K562 (cell line): ENCODE measurements around the gene LRFN2. TPM values are rescaled to one million over a fixed set of nuclear protein-coding genes. Genes with fewer than 3 reads are reported as not detected.

ENCODE experiments used
- ATAC-seq: fragments of 200-7000 bp; cut with Tn5 transposase; 3 replicates; pipeline ENCODE4 v1.9.1; 2020; ENCODE audit warnings: moderate library complexity
- BruUV-seq: library from RNA; stranded (reverse); fragments of 400-500 nt; replicated peaks from 2 replicates; lab custom pipeline; 2021; lab: Mats Ljungman, UMichigan
- CTCF ChIA-PET: fragments of 300-600 bp; formaldehyde crosslinking; extraction: SDS; loops from one replicate; lab custom pipeline; 2021; ENCODE audit warnings: low intra/inter-chr PET ratio; lab: Yijun Ruan, JAX
- POLR2A ChIA-PET: fragments of 300-600, 350-650 bp; sonication (Branson Sonifier 250); formaldehyde crosslinking; extraction: SDS; loops from one replicate; lab custom pipeline; 2021; ENCODE audit warnings: antibody characterized with exemption, inconsistent platforms; lab: Yijun Ruan, JAX
- DNase-seq, 4 experiments: peaks; one replicate each; pipeline versions ENCODE4 v3.0.0 to v3.0.0-alpha.2; 2011 to 2018; ENCODE audit warnings: low spot score in 3 of 4, mixed read lengths in 3 of 4; ENCODE audit errors: extremely low read depth in 1 of 4
- FAIRE-seq: peaks from 2 replicates; lab custom pipeline; 2011; peaks lifted over from hg19 to GRCh38; lab: Jason Lieb, UNC
- H2AFZ ChIP-seq: 2 replicates; pipeline ENCODE4 v1.6.0; 2011; ENCODE audit warnings: low read depth, low read length, control low read depth, inconsistent platforms
- H3K27ac ChIP-seq: fragments of 200-600 bp; 3 replicates; pipeline ENCODE4 v1.8.0; 2011; ENCODE audit warnings: low read depth, mild to moderate bottlenecking, control low read depth, inconsistent platforms, low read length, moderate library complexity, mixed read lengths; ENCODE audit errors: extremely low read depth
- H3K27me3 ChIP-seq, 2 experiments: fragments of 300-600 bp in 1 of 2; 2 replicates in 1 of 2; 3 replicates in 1 of 2; pipeline versions ENCODE4 v1.6.0 to v1.8.0; 2011; ENCODE audit warnings: inconsistent platforms in 2 of 2, low read length in 2 of 2, mild to moderate bottlenecking in 1 of 2, mixed read lengths in 1 of 2, moderate library complexity in 1 of 2; ENCODE audit not compliant: control insufficient read depth in 2 of 2, insufficient read depth in 2 of 2
- H3K36me3 ChIP-seq: fragments of 300-600 bp; 3 replicates; pipeline ENCODE4 v1.8.0; 2011; ENCODE audit warnings: mild to moderate bottlenecking, low read length, inconsistent platforms; ENCODE audit not compliant: control insufficient read depth, insufficient read depth
- H3K4me1 ChIP-seq, 2 experiments: fragments of 200-600 bp in 1 of 2; replicated peaks in 1 of 2; 2 replicates in 1 of 2; 3 replicates in 1 of 2; pipeline versions ENCODE4 v1.5.1 to v1.8.0; 2011; ENCODE audit warnings: inconsistent platforms in 2 of 2, low read length in 2 of 2, mild to moderate bottlenecking in 1 of 2, mixed read lengths in 1 of 2, moderate library complexity in 1 of 2; ENCODE audit not compliant: control insufficient read depth in 2 of 2, insufficient read depth in 2 of 2
- H3K4me2 ChIP-seq: 2 replicates; pipeline ENCODE4 v1.6.1; 2011; ENCODE audit warnings: low read length, control low read depth, inconsistent platforms, mixed read lengths; ENCODE audit not compliant: insufficient read depth
- H3K4me3 ChIP-seq: fragments of 200-600 bp; sonication (generic), shearing (Covaris generic); 2 replicates; pipeline ENCODE4 v1.5.1; 2016; ENCODE audit warnings: control low read depth, inconsistent platforms
- H3K79me2 ChIP-seq: fragments of 200-600 bp; 3 replicates; pipeline ENCODE4 v1.8.0; 2011; ENCODE audit warnings: low read length, inconsistent platforms; ENCODE audit not compliant: control insufficient read depth, insufficient read depth
- H3K9ac ChIP-seq, 2 experiments: 2 replicates each; pipeline versions ENCODE4 v1.6.0 to v1.6.1; 2011; ENCODE audit warnings: low read depth in 2 of 2, low read length in 2 of 2, control low read depth in 1 of 2, inconsistent platforms in 1 of 2, mild to moderate bottlenecking in 1 of 2, mixed read lengths in 1 of 2; ENCODE audit not compliant: insufficient read depth in 1 of 2
- H3K9me1 ChIP-seq: one replicate; pipeline ENCODE4 v1.6.0; 2011; ENCODE audit warnings: inconsistent platforms, mild to moderate bottlenecking, low read length, moderate library complexity; ENCODE audit not compliant: control insufficient read depth, insufficient read depth
- H3K9me3 ChIP-seq: replicated peaks from 2 replicates; pipeline ENCODE4 v1.5.1; 2011; ENCODE audit warnings: low read depth, low read length, inconsistent platforms; ENCODE audit not compliant: control insufficient read depth, insufficient read depth
- H4K20me1 ChIP-seq: replicated peaks from 2 replicates; pipeline ENCODE4 v1.6.1; 2011; ENCODE audit warnings: low read length, inconsistent platforms, mixed read lengths; ENCODE audit not compliant: control insufficient read depth, insufficient read depth
- BCOR ChIP-seq: fragments of 450-650 bp; IDR thresholded peaks from 2 replicates; pipeline ENCODE4 v1.6.1; 2016
- ESRRB ChIP-seq: fragments of 250-450 bp; sonication (Bioruptor Pico); IDR thresholded peaks from 2 replicates; pipeline ENCODE4 v1.5.0; 2020; ENCODE audit warnings: mild to moderate bottlenecking, moderate library complexity, borderline replicate concordance
- PBX2 ChIP-seq, 2 experiments: IDR thresholded peaks in 1 of 2; conservative IDR thresholded peaks in 1 of 2; 2 replicates each; pipeline ENCODE4 v1.6.1; 2016; ENCODE audit warnings: low read depth in 2 of 2, mild to moderate bottlenecking in 1 of 2, missing compliant biosample characterization in 1 of 2, missing genetic modification characterization in 1 of 2, moderate library complexity in 1 of 2
- PPARD ChIP-seq: fragments of 250-450 bp; sonication (Bioruptor Pico); IDR thresholded peaks from 2 replicates; pipeline ENCODE4 v1.8.0; 2022; ENCODE audit warnings: inconsistent platforms, mild to moderate bottlenecking, moderate library complexity
- RBM25 ChIP-seq: fragments of 200-400 bp; formaldehyde crosslinking; IDR thresholded peaks from 2 replicates; pipeline ENCODE4 v1.6.1; 2018; ENCODE audit warnings: low read length, low read depth, moderate library complexity; ENCODE audit not compliant: severe bottlenecking
- ZC3H8 ChIP-seq: fragments of 450-650 bp; IDR thresholded peaks from 2 replicates; pipeline ENCODE4 v1.6.1; 2017
- ZFP36 ChIP-seq: fragments of 150-350 bp; IDR thresholded peaks from 2 replicates; pipeline ENCODE4 v1.6.1; 2018; ENCODE audit warnings: low read length, low read depth; ENCODE audit not compliant: partially characterized antibody
- WGBS: fragments of 100-300 bp; shearing (Covaris generic); methylation state at CpG from one replicate; pipeline ENCODE4 v1.1.6; 2016; ENCODE audit warnings: low coverage, mixed read lengths; ENCODE audit not compliant: insufficient coverage; ENCODE audit errors: missing lambda C conversion rate; 5-methylcytosine and 5-hydroxymethylcytosine counted together
- in situ Hi-C: fragments of 300-500 bp; cut with MboI; formaldehyde crosslinking; loops from 4 replicates; pipeline ENCODE4 v1.15.0; 2018; ENCODE audit warnings: inconsistent platforms, mixed read lengths
- intact Hi-C: fragments of 100-400 bp; cut with micrococcal nuclease; formaldehyde crosslinking; loops from 2 replicates; pipeline ENCODE4 v1.14.2; 2022
- polyA plus RNA-seq, 8 experiments: library from polyadenylated mRNA; depleted of rRNA in 4 of 8; stranded (reverse) in 5 of 8; unstranded in 3 of 8; fragments of >200 nt; fragmentation: Nextera tagmentation in 2 of 8; fragmentation: Illumina TruSeq in 1 of 8; extraction: Ambion mirVana in 2 of 8; extraction: Trizol in 1 of 8; gene quantifications; 2 replicates each; pipeline versions ENCODE4 v1.2.1 to v1.2.3, GENCODE V29; 2011 to 2014; ENCODE audit warnings: inconsistent platforms in 1 of 8, missing spikeins in 1 of 8
- total RNA-seq, 7 experiments: library from RNA; depleted of rRNA in 6 of 7; stranded (reverse); fragments of >200 nt in 6 of 7; fragmentation: Illumina TruSeq in 2 of 7; extraction: Trizol in 2 of 7; gene quantifications; 2 replicates each; pipeline versions ENCODE4 v1.2.1 to v1.2.3, GENCODE V29; 2011 to 2021; ENCODE audit warnings: low replicate concordance in 1 of 7
- TF ChIP-seq, protein P1 (sequence below): fragments of 250-450 bp; sonication (Bioruptor Pico); IDR thresholded peaks from 2 replicates; pipeline ENCODE4 v1.5.0; 2021
- TF ChIP-seq, protein P2 (sequence below), 2 experiments: fragments of 200-800 bp in 1 of 2; sonication (Bioruptor generic) in 1 of 2; sonication (generic) in 1 of 2; formaldehyde crosslinking in 1 of 2; IDR thresholded peaks in 1 of 2; conservative IDR thresholded peaks in 1 of 2; 2 replicates each; pipeline versions ENCODE4 v1.5.0 to v1.6.1; 2016 to 2020; ENCODE audit warnings: missing compliant biosample characterization in 1 of 2, missing genetic modification characterization in 1 of 2, missing genetic modification reagents in 1 of 2

The LRFN2 gene
- total and polyA plus RNA-seq, 9 of the 15 experiments (the other 6 are each of a cell fraction or from before 2014, with no cell fraction given), result not detected

DNA sequence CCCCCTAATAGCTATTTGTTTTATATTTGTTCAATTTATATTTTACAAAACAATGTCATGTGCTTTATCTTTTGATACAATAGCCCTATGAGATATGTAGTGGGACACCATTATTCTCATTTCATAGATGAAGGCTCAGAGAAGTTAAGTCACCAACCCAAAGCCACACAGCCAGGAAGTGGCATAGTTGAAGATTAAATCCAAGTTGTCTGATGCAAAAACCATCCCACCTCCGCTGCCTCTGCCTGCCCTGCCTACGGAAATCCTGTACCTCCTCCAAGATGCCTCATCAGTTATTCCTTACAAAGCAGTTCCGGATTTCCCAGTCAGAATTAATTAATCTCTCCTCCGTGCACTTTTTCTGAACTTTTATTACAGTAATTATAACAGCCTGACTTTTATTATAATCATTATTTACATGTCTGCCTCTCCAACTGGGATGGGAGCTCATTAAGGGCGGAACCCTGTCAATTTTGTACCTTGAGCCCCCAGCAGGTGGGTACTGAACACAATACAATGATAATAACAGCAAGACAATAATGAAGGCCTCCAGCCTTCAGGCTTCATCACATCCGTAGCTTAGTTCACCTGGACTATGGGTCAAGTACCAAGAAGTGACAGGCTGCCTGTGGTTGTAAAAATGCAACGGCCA is 54.7 kb downstream of the LRFN2 start:
- DNase-seq, result no peak
- Histone ChIP-seq H3K9me3 (no peaks in the 10 kb centered on the region), H3K4me3 (no peak overlapping the region), H3K9ac (no peak overlapping the region), H4K20me1 (peaks cover 12% of the 10 kb centered on the region), H3K27ac (no peak overlapping the region), H3K4me1 (no peaks in the 10 kb centered on the region), H3K27me3 (peaks cover 8 to 40% of the 10 kb centered on the region in 2 experiments; a peak in 4 of 5 replicates), H3K36me3 (no peaks in the 10 kb centered on the region), H2AFZ (no peak overlapping the region), H3K79me2 (no peaks in the 10 kb centered on the region), H3K4me2 (no peak overlapping the region), H3K9me1 (no peaks in the 10 kb centered on the region)
- intact Hi-C loops, result no loop called here
- no TSS peak for BruUV-seq
- FAIRE-seq, result no peak
- 0% methylated on average over 7 of the region's 7 CpGs for WGBS
- ChIA-PET CTCF (no interaction called here), POLR2A (interaction anchor here (0.6 to 1.1 kb wide), 2 partner anchors 15 to 1305 kb away, joined by 3 to 5 read pairs; no protein-coding TSS in a partner anchor)
- ATAC-seq, result no peak
- in situ Hi-C loops, result no loop called here
- TF ChIP-seq RBM25 (peak; percentile 72), BCOR (0 out of 2 replicates have a peak, but pooled peaks have one; percentile 18), ZFP36 (peak; percentile 60)
- TF ChIP-seq, protein P1, sequence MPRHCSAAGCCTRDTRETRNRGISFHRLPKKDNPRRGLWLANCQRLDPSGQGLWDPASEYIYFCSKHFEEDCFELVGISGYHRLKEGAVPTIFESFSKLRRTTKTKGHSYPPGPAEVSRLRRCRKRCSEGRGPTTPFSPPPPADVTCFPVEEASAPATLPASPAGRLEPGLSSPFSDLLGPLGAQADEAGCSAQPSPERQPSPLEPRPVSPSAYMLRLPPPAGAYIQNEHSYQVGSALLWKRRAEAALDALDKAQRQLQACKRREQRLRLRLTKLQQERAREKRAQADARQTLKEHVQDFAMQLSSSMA (CRISPR knock-in tag), result no peak

GRCh38 chr6:40529919-40530318 is 57.2 kb downstream of the LRFN2 start:
- Histone ChIP-seq H3K4me3 (no peak overlapping the region), H3K27ac (no peak overlapping the region), H3K79me2 (no peaks in the 10 kb centered on the region), H3K9ac (no peak overlapping the region), H3K27me3 (peaks cover 8 to 35% of the 10 kb centered on the region in 2 experiments; a peak in 4 of 5 replicates), H4K20me1 (peaks cover 5% of the 10 kb centered on the region; the same call in 1 of the 2 replicates), H3K4me2 (no peak overlapping the region), H3K9me1 (no peaks in the 10 kb centered on the region), H3K36me3 (no peaks in the 10 kb centered on the region), H3K9me3 (no peaks in the 10 kb centered on the region), H2AFZ (no peak overlapping the region), H3K4me1 (no peaks in the 10 kb centered on the region)
- CTCF ChIA-PET, result no interaction called here
- no peak for ATAC-seq
- intact Hi-C loops, result no loop called here
- in situ Hi-C loops, result no loop called here
- BruUV-seq, result no TSS peak
- 0% methylated on average over 5 of the region's 5 CpGs for WGBS
- no peak for FAIRE-seq
- DNase-seq, result no peak
- POLR2A ChIA-PET, result no interaction called here
- TF ChIP-seq PBX2 (CRISPR knock-in tag; IDR thresholded peaks at IDR 0.05; ENCODE audit: low read depth) (no peak), PBX2 (tag; conservative IDR thresholded peaks at IDR 0.05; ENCODE audit: low read depth) (no peak), ESRRB (no peak), PPARD (CRISPR knock-in tag) (no peak), ZC3H8 (no peak)
- TF ChIP-seq, protein P2, sequence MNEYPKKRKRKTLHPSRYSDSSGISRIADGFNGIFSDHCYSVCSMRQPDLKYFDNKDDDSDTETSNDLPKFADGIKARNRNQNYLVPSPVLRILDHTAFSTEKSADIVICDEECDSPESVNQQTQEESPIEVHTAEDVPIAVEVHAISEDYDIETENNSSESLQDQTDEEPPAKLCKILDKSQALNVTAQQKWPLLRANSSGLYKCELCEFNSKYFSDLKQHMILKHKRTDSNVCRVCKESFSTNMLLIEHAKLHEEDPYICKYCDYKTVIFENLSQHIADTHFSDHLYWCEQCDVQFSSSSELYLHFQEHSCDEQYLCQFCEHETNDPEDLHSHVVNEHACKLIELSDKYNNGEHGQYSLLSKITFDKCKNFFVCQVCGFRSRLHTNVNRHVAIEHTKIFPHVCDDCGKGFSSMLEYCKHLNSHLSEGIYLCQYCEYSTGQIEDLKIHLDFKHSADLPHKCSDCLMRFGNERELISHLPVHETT (CRISPR knock-in tag; conservative IDR thresholded peaks at IDR 0.05 in 1 of 2, IDR thresholded peaks at IDR 0.05 in 1 of 2), result no peak
